MCF 10A (cell line): ENCODE data around the gene MYL4. TPM values are rescaled to one million over a fixed set of nuclear protein-coding genes. Genes with fewer than 3 reads are reported as not detected.
A peak's percentile ranks its signal among the peaks of the same experiment; 100 is the strongest.

Experiments used
- BruUV-seq: library from RNA; stranded (reverse); fragments of 400-500 nt; replicated peaks from 2 replicates; lab custom pipeline; 2021; lab: Mats Ljungman, UMichigan
- CTCF ChIA-PET: fragments of 300-600 bp; sonication (Branson Sonifier 250); formaldehyde crosslinking; extraction: SDS; loops from one replicate; lab custom pipeline; 2021; ENCODE audit warnings: antibody characterized with exemption, inconsistent platforms; lab: Yijun Ruan, JAX
- POLR2A ChIA-PET: fragments of 300-600, 350-650 bp; sonication (Branson Sonifier 250); formaldehyde crosslinking; extraction: SDS; loops from one replicate; lab custom pipeline; 2020; ENCODE audit warnings: antibody characterized with exemption, inconsistent platforms; lab: Yijun Ruan, JAX
- DNase-seq: peaks from one replicate; pipeline ENCODE4 v3.0.0-alpha.2; 2018; ENCODE audit not compliant: unreplicated experiment
- H3K27ac Mint-ChIP-seq: one replicate; pipeline ENCODE4 v1.8.0; 2022; ENCODE audit warnings: mild to moderate bottlenecking, low read depth, mixed read lengths; ENCODE audit not compliant: unreplicated experiment
- H3K27me3 Mint-ChIP-seq: one replicate; pipeline ENCODE4 v1.8.0; 2022; ENCODE audit warnings: mixed read lengths; ENCODE audit not compliant: insufficient read depth, unreplicated experiment
- H3K36me3 Mint-ChIP-seq: one replicate; pipeline ENCODE4 v1.8.0; 2022; ENCODE audit warnings: mild to moderate bottlenecking, moderate library complexity, mixed read lengths; ENCODE audit not compliant: insufficient read depth, unreplicated experiment
- H3K4me1 Mint-ChIP-seq: one replicate; pipeline ENCODE4 v1.8.0; 2022; ENCODE audit warnings: mixed read lengths; ENCODE audit not compliant: insufficient read depth, unreplicated experiment
- H3K4me3 Mint-ChIP-seq: one replicate; pipeline ENCODE4 v1.8.0; 2022; ENCODE audit warnings: mild to moderate bottlenecking, moderate library complexity, mixed read lengths; ENCODE audit not compliant: unreplicated experiment
- H3K9me3 Mint-ChIP-seq: one replicate; pipeline ENCODE4 v1.8.0; 2022; ENCODE audit warnings: mixed read lengths; ENCODE audit not compliant: unreplicated experiment
- CTCF ChIP-seq: fragments of 200-600 bp; IDR thresholded peaks from one replicate; pipeline ENCODE4 v1.8.0; 2022; ENCODE audit warnings: antibody characterized with exemption, mild to moderate bottlenecking; ENCODE audit not compliant: unreplicated experiment
- intact Hi-C: fragments of 100-400 bp; cut with micrococcal nuclease; formaldehyde crosslinking; loops from 2 replicates; pipeline ENCODE4 v1.14.1; 2022
- total RNA-seq: library from RNA; stranded (reverse); gene quantifications from 2 replicates; pipeline ENCODE4 v1.2.3, GENCODE V29; 2022

Gene MYL4
- total RNA-seq, 1 experiment from 2014 or later: not detected

- no peak overlapping the region for H3K27ac Mint-ChIP-seq
- no TSS peak for BruUV-seq
- H3K4me3 Mint-ChIP-seq: no peak overlapping the region
- no peak for TF ChIP-seq CTCF
- ChIA-PET CTCF (interaction anchor here (0.7 kb wide), 1 partner anchor 43 kb away, joined by 3 read pairs; no protein-coding TSS in a partner anchor), POLR2A (interaction anchor here (0.6 to 1.9 kb wide), 3 partner anchors 8 to 108 kb away, joined by 3 to 7 read pairs (median 4); partner anchors contain the start of genes CDC27 and MYL4)
- DNase-seq: no peak
- H3K36me3 Mint-ChIP-seq: no peaks in the 10 kb centered on the region
- H3K4me1 Mint-ChIP-seq: peaks cover 11% of the 10 kb centered on the region
- H3K27me3 Mint-ChIP-seq: no peaks in the 10 kb centered on the region
- H3K9me3 Mint-ChIP-seq: no peaks in the 10 kb centered on the region
- intact Hi-C loops: no loop called here
Observed at GRCh38 chr17:47201166-47201565, 8.0 kb upstream of the MYL4 start.

- H3K27ac Mint-ChIP-seq: no peak overlapping the region
- ChIA-PET POLR2A (no interaction called here), CTCF (interaction anchor here (0.6 kb wide), 1 partner anchor 75 kb away, joined by 3 read pairs; no protein-coding TSS in a partner anchor)
- DNase-seq: no peak
- no TSS peak for BruUV-seq
- intact Hi-C loops: no loop called here
- TF ChIP-seq CTCF: no peak
- H3K4me1 Mint-ChIP-seq: peaks cover 11% of the 10 kb centered on the region
- no peak overlapping the region for H3K4me3 Mint-ChIP-seq
- no peaks in the 10 kb centered on the region for H3K27me3 Mint-ChIP-seq
- H3K36me3 Mint-ChIP-seq: no peaks in the 10 kb centered on the region
- no peaks in the 10 kb centered on the region for H3K9me3 Mint-ChIP-seq
Observed at GRCh38 chr17:47203984-47204721, 5.0 kb upstream of the MYL4 start.

- ChIA-PET POLR2A (interaction anchor here (0.7 to 2.5 kb wide), 3 partner anchors 13 to 71 kb away, joined by 4 to 14 read pairs (median 4); partner anchors contain the start of gene CDC27), CTCF (interaction anchor here (0.6 kb wide), 1 partner anchor 74 kb away, joined by 3 read pairs; no protein-coding TSS in a partner anchor)
- intact Hi-C loops: no loop called here
- Mint-ChIP-seq H3K4me3 (no peak overlapping the region), H3K27me3 (no peaks in the 10 kb centered on the region), H3K36me3 (no peaks in the 10 kb centered on the region), H3K4me1 (peaks cover 11% of the 10 kb centered on the region), H3K27ac (no peak overlapping the region), H3K9me3 (no peaks in the 10 kb centered on the region)
- DNase-seq: no peak
- no TSS peak for BruUV-seq
- TF ChIP-seq CTCF: no peak
Observed at GRCh38 chr17:47204722-47205418, 4.3 kb upstream of the MYL4 start.

- H3K4me3 Mint-ChIP-seq: no peak overlapping the region
- H3K27me3 Mint-ChIP-seq: no peaks in the 10 kb centered on the region
- intact Hi-C loops: no loop called here
Observed at GRCh38 chr17:47205419-47205963, 3.7 kb upstream of the MYL4 start.

More at GRCh38 chr17:47205419-47205963, 3.7 kb upstream of the MYL4 start:
- Mint-ChIP-seq H3K27ac (peak overlapping the region; percentile 14), H3K9me3 (no peaks in the 10 kb centered on the region), H3K4me1 (peaks cover 11% of the 10 kb centered on the region), H3K36me3 (no peaks in the 10 kb centered on the region)
- POLR2A ChIA-PET: interaction anchor here (0.7 to 2.5 kb wide), 4 partner anchors 14 to 72 kb away, joined by 4 to 14 read pairs (median 4); partner anchors contain the start of gene CDC27
- no peak for TF ChIP-seq CTCF
- no peak for DNase-seq
- CTCF ChIA-PET: interaction anchor here (0.6 kb wide), 1 partner anchor 14 kb away, joined by 3 read pairs; no protein-coding TSS in a partner anchor
- no TSS peak for BruUV-seq
